ENCODE results near the gene NELL1.

Gene NELL1

DNA sequence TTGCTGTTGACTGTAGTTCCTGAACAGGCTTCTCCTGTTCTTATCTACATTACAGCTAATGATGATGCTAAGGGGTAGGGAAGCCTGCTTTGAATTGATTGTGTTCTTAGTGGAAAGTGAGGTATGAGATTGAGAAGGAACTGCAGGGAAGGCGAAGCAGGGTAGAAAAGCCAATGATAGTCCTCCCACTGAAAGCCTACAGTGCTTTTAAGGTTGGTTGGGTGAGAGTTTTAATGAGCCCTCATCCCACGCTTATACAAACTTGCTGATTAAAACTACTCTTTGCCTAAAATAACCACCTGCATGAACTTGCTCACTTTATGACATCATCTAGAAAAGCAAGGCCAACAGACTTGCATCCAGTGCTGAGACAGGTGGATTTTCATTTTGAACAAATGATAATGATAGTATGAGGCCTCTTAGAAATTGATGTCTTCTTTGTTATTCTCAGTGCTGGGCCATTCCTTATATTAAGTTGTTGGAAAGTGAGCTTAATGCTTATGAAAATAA lies 891.1 kb downstream of the NELL1 start:
- no peaks in the 10 kb centered on the region for H3K79me2 ChIP-seq (ENCODE audit: control insufficient read depth, insufficient read depth, low read length, unreplicated experiment)
- no peak overlapping the region for H3K27ac ChIP-seq (ENCODE audit: low read depth, low read length)
- no peaks in the 10 kb centered on the region for H3K36me3 ChIP-seq (ENCODE audit: insufficient read depth, low read length)
- H3K4me3 ChIP-seq (ENCODE audit: low read depth, low read length) = no peak overlapping the region
- no peak overlapping the region for H2AFZ ChIP-seq (ENCODE audit: low read length, unreplicated experiment)
- no peaks in the 10 kb centered on the region for H3K27me3 ChIP-seq (ENCODE audit: insufficient read depth, low read length)
- no peaks in the 10 kb centered on the region for H3K4me1 ChIP-seq (ENCODE audit: control insufficient read depth, insufficient read depth, low read length, unreplicated experiment)

DNA sequence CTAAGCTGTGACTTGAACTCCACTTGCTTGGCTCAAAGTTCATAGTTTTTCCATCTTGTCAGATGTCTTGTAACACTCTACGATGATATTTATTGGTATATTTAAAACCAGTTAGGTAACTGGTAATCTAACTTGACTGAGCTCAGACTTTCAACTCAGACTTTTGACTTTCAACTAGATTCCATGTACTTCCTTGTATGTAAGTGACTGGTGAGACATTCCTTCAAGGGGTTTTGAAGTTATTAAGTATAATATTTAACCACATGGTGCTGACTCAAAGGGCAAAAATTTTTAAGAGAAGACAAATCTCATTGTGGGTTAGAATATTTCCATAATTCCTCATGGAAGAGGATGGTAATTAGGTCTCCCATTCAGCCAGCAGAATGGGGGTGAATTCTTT lies 892.2 kb downstream of the NELL1 start:
- no peak overlapping the region for H3K27ac ChIP-seq (ENCODE audit: low read depth, low read length)
- no peak overlapping the region for H2AFZ ChIP-seq (ENCODE audit: low read length, unreplicated experiment)
- H3K27me3 ChIP-seq (ENCODE audit: insufficient read depth, low read length) = no peaks in the 10 kb centered on the region
- H3K79me2 ChIP-seq (ENCODE audit: control insufficient read depth, insufficient read depth, low read length, unreplicated experiment) = no peaks in the 10 kb centered on the region
- no peaks in the 10 kb centered on the region for H3K4me1 ChIP-seq (ENCODE audit: control insufficient read depth, insufficient read depth, low read length, unreplicated experiment)
- H3K36me3 ChIP-seq (ENCODE audit: insufficient read depth, low read length) = no peaks in the 10 kb centered on the region
- no peak overlapping the region for H3K4me3 ChIP-seq (ENCODE audit: low read depth, low read length)

DNA sequence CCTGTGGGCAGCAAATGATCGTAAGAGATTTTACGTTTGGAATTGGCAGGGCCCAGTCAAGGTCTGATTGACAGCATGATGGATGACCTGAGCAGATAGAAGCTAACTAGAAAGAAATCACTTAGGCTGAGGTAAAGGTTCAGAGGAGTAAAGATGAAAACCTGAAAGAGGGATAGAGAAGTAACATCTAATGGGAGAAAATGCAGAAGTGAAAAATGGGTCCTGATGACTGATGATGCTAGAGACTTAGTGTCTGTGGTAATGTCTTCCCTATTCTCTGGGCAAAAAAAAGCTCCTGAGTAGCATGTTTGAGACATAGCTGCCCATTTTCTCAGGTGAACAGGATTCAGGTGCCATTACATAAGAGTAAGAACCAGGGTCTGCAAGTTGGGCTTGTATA lies 894.7 kb downstream of the NELL1 start:
- H3K27me3 ChIP-seq (ENCODE audit: insufficient read depth, low read length) = no peaks in the 10 kb centered on the region
- H3K27ac ChIP-seq (ENCODE audit: low read depth, low read length) = no peak overlapping the region
- H3K4me1 ChIP-seq (ENCODE audit: control insufficient read depth, insufficient read depth, low read length, unreplicated experiment) = no peaks in the 10 kb centered on the region
- H2AFZ ChIP-seq (ENCODE audit: low read length, unreplicated experiment) = no peak overlapping the region
- H3K79me2 ChIP-seq (ENCODE audit: control insufficient read depth, insufficient read depth, low read length, unreplicated experiment) = no peaks in the 10 kb centered on the region
- H3K4me3 ChIP-seq (ENCODE audit: low read depth, low read length) = no peak overlapping the region
- H3K36me3 ChIP-seq (ENCODE audit: insufficient read depth, low read length) = no peaks in the 10 kb centered on the region

DNA sequence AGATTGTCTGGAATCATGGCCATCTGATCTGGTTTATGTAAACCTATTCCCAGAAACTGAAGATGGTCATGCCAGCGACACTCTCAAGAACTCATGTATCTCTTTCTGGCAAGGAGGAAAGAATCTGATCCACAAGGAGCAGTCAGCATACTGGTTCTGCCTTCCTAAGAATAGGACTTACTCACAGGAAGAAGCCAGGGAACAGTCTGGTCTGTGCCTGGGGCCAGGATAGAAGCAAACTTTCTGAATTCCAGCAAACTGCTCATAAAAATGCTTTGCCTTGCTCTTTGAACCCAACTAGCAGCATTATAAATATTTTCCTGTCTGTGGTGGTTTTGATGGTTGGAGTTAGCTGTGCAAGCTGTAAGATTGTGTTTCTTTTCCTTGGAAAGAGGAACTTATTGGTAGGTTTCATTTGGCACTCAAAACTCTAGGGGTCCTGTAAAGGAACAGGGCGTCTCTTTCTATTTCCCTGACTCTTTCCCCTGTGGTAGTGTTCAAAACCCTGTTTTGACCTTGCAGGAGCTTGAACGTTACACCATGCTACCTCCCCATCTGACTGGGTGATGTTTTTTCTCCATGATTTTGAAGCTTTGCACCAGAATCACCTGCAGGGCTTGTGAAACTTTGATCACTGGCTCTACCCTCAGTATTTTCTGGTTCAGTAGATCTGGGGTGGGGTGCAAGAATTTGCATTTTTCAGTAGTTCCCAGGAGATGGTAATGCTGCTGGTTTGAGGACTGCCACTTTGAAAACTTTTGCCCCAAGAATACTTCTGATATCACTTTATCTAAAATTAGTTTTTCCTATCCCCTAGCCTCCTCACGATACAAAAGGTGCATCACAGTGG lies 895.7 kb downstream of the NELL1 start:
- Histone ChIP-seq H2AFZ (ENCODE audit: low read length, unreplicated experiment) (no peak overlapping the region), H3K36me3 (ENCODE audit: insufficient read depth, low read length) (no peaks in the 10 kb centered on the region), H3K4me1 (ENCODE audit: control insufficient read depth, insufficient read depth, low read length, unreplicated experiment) (no peaks in the 10 kb centered on the region), H3K4me3 (ENCODE audit: low read depth, low read length) (no peak overlapping the region), H3K27ac (ENCODE audit: low read depth, low read length) (no peak overlapping the region), H3K79me2 (ENCODE audit: control insufficient read depth, insufficient read depth, low read length, unreplicated experiment) (no peaks in the 10 kb centered on the region), H3K27me3 (ENCODE audit: insufficient read depth, low read length) (no peaks in the 10 kb centered on the region)

DNA sequence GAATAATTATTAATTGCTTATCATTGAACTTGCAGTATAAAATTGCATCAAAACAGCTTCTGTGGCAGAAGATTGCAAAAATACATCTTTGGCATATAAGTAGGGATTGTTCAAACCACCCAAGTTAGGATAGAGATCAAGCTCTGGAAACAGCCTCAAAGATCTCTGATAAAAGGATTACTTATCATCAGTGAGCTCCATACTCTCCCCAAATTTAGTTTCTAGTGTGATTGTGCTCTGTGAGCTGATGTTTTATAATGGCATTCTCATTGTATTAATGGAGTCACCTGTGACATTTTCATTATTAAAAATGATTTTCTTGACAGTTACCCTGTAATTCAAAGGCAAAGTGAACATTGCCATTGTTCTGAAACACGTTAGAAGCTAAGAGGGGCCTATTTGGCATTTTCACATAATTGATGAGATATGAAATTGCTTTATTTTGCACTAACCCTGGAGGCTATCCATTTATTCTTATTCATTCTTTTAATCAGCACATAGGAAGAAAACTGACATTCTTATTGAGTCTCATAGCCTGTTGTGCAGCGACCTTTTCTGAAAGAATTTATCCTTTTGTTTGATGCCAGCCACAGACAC lies 897.2 kb downstream of the NELL1 start:
- Histone ChIP-seq H3K27me3 (ENCODE audit: insufficient read depth, low read length) (no peaks in the 10 kb centered on the region), H2AFZ (ENCODE audit: low read length, unreplicated experiment) (no peak overlapping the region), H3K4me3 (ENCODE audit: low read depth, low read length) (no peak overlapping the region), H3K27ac (ENCODE audit: low read depth, low read length) (no peak overlapping the region), H3K4me1 (ENCODE audit: control insufficient read depth, insufficient read depth, low read length, unreplicated experiment) (no peaks in the 10 kb centered on the region), H3K79me2 (ENCODE audit: control insufficient read depth, insufficient read depth, low read length, unreplicated experiment) (no peaks in the 10 kb centered on the region), H3K36me3 (ENCODE audit: insufficient read depth, low read length) (no peaks in the 10 kb centered on the region)

DNA sequence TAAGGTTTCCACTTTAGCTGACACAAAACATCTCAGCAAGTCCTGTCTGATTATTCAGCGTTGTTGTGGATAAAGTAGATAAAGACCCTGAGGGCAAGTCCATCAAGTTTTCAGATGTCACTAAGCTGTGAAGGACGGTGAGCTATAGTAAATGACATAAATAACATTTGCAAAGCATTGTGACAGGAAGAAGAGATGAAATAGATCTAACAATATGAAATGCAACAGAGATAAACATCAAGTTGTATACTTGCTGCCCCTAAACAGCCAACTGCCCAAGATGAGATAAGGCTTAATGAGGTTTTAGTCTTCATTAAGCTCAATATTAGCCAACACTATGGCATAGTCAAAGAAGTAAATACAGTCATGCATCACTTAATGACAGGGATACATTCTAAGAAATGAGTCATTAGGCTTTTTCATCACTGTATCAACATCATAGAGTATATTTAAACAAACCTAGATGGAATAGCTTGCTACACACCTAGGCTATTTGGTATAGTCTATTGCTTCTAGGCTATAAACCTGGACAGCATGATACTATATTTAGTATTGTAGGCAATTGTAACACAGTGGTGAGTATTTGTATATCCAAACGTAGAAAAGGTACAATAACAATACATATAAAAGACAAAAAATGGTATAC lies 898.4 kb downstream of the NELL1 start:
- Histone ChIP-seq H3K27ac (ENCODE audit: low read depth, low read length) (no peak overlapping the region), H3K36me3 (ENCODE audit: insufficient read depth, low read length) (no peaks in the 10 kb centered on the region), H3K27me3 (ENCODE audit: insufficient read depth, low read length) (no peaks in the 10 kb centered on the region), H3K4me1 (ENCODE audit: control insufficient read depth, insufficient read depth, low read length, unreplicated experiment) (no peaks in the 10 kb centered on the region), H2AFZ (ENCODE audit: low read length, unreplicated experiment) (no peak overlapping the region), H3K79me2 (ENCODE audit: control insufficient read depth, insufficient read depth, low read length, unreplicated experiment) (no peaks in the 10 kb centered on the region), H3K4me3 (ENCODE audit: low read depth, low read length) (no peak overlapping the region)

DNA sequence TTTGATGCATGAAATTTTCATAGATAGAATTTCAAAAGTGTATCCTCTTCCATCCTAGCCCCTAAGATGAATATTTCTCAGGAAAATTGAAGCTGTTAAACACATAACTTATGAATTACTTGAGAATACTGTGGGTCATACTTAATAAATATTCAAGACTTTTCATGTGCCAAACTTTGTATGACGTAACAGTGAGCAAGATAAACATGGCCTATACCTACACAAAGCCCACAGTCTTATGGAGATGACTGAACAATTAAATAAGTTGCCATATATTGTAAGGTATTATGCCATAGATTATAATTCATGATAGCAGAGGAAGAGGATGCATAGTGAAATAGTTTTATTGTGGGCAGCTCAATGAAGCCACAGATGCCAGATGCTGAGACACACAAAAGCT lies 902.8 kb downstream of the NELL1 start:
- Histone ChIP-seq H2AFZ (ENCODE audit: low read length, unreplicated experiment) (no peak overlapping the region), H3K27me3 (ENCODE audit: insufficient read depth, low read length) (no peaks in the 10 kb centered on the region), H3K79me2 (ENCODE audit: control insufficient read depth, insufficient read depth, low read length, unreplicated experiment) (no peaks in the 10 kb centered on the region), H3K4me1 (ENCODE audit: control insufficient read depth, insufficient read depth, low read length, unreplicated experiment) (no peaks in the 10 kb centered on the region), H3K36me3 (ENCODE audit: insufficient read depth, low read length) (no peaks in the 10 kb centered on the region), H3K27ac (ENCODE audit: low read depth, low read length) (no peak overlapping the region), H3K4me3 (ENCODE audit: low read depth, low read length) (no peak overlapping the region)

DNA sequence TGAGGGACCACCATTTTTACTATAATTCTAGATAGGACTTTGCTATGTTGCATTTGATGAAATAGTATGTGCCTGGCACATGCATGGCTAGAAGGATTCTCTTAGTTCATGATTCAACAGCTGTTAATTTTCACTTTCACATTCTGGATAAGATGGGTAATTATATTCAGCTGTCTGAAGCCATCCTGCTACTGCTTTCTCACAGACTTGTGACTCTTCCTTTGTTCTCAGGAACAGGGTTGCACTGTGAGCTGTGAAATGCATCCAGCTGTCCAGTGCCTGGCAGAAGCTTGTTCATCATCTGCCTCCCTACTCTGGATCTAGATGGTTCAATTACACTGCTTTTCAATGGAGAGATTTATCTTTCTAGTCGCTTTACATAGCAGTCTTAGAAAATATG lies 913.4 kb downstream of the NELL1 start:
- H3K4me1 ChIP-seq (ENCODE audit: control insufficient read depth, insufficient read depth, low read length, unreplicated experiment) = no peaks in the 10 kb centered on the region
- no peaks in the 10 kb centered on the region for H3K79me2 ChIP-seq (ENCODE audit: control insufficient read depth, insufficient read depth, low read length, unreplicated experiment)
- no peak overlapping the region for H3K27ac ChIP-seq (ENCODE audit: low read depth, low read length)
- H3K36me3 ChIP-seq (ENCODE audit: insufficient read depth, low read length) = no peaks in the 10 kb centered on the region
- H3K4me3 ChIP-seq (ENCODE audit: low read depth, low read length) = no peak overlapping the region
- no peak overlapping the region for H2AFZ ChIP-seq (ENCODE audit: low read length, unreplicated experiment)
- H3K27me3 ChIP-seq (ENCODE audit: insufficient read depth, low read length) = no peaks in the 10 kb centered on the region

DNA sequence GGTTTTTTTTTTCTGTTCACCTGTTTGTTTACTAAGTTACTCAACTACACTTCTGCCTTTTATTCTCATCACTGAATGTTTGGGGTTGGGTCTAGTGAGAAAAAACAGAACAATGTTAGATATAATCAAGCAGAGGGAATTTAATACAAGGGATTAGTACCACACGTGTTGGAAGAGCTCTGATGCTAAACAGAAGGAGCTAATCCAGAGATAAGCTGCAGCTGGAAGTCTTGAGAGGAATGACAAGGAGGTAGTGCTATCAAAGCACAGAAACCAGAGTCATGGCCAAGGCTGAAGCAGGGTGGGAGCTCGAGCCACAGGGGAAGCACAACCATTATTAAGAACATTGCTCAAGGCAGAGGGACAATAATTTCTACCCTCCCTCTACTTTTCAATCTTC lies 919.4 kb downstream of the NELL1 start:
- no peak overlapping the region for H2AFZ ChIP-seq (ENCODE audit: low read length, unreplicated experiment)
- no peaks in the 10 kb centered on the region for H3K79me2 ChIP-seq (ENCODE audit: control insufficient read depth, insufficient read depth, low read length, unreplicated experiment)
- no peaks in the 10 kb centered on the region for H3K27me3 ChIP-seq (ENCODE audit: insufficient read depth, low read length)
- H3K4me1 ChIP-seq (ENCODE audit: control insufficient read depth, insufficient read depth, low read length, unreplicated experiment) = no peaks in the 10 kb centered on the region
- H3K36me3 ChIP-seq (ENCODE audit: insufficient read depth, low read length) = no peaks in the 10 kb centered on the region
- no peak overlapping the region for H3K27ac ChIP-seq (ENCODE audit: low read depth, low read length)
- H3K4me3 ChIP-seq (ENCODE audit: low read depth, low read length) = no peak overlapping the region

DNA sequence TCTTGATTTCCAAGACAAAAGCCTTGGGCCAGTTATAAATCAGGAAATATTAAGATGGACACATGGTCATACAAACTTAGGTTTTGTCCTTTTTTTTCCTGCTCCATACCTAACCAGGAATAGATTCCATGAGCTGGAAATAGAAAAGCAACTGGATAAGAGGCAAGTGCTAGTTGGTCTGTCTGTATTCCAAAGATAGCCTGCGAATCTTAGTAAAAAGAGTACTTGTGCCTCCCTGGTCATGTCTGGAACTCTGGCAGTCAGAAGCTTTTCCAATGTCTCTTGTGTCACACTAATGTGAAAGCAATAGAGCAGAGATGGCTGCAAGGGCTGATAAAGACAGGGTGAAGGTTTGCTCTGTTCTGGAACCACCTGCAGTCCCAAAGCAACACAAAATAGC lies 933.3 kb downstream of the NELL1 start:
- H3K4me3 ChIP-seq (ENCODE audit: low read depth, low read length) = no peak overlapping the region
- no peak overlapping the region for H3K27ac ChIP-seq (ENCODE audit: low read depth, low read length)
- H3K79me2 ChIP-seq (ENCODE audit: control insufficient read depth, insufficient read depth, low read length, unreplicated experiment) = no peaks in the 10 kb centered on the region
- H3K4me1 ChIP-seq (ENCODE audit: control insufficient read depth, insufficient read depth, low read length, unreplicated experiment) = no peaks in the 10 kb centered on the region
- no peaks in the 10 kb centered on the region for H3K36me3 ChIP-seq (ENCODE audit: insufficient read depth, low read length)
- H2AFZ ChIP-seq (ENCODE audit: low read length, unreplicated experiment) = no peak overlapping the region
- no peaks in the 10 kb centered on the region for H3K27me3 ChIP-seq (ENCODE audit: insufficient read depth, low read length)

All from ACC112 (cell line).